Activated CD8-positive, alpha-beta memory T cell treated with anti-CD3 and anti-CD28 coated beads, Interleukin-2, amount 50 U/mL, for 24 hours (primary cell): Measurements from ENCODE around the gene CBFA2T3.

Experiments
- DNase-seq: peaks from one replicate; pipeline ENCODE4 v3.0.0-alpha.2; 2020; ENCODE audit errors: extremely low read depth

Gene CBFA2T3

GRCh38 chr16:88939245-88939971 lies 37.6 kb downstream of the CBFA2T3 start:
- DNase-seq: no peak

- DNase-seq: no peak
These were observed 38.2 kb downstream of the CBFA2T3 start for GRCh38 chr16:88938777-88939244.

- no peak for DNase-seq
These were observed 38.8 kb downstream of the CBFA2T3 start for GRCh38 chr16:88938119-88938776.

GRCh38 chr16:88937206-88937621 lies 39.8 kb downstream of the CBFA2T3 start:
- DNase-seq: no peak

GRCh38 chr16:88936556-88937205 lies 40.3 kb downstream of the CBFA2T3 start:
- DNase-seq: no peak

- DNase-seq: no peak
These were observed 40.9 kb downstream of the CBFA2T3 start for GRCh38 chr16:88936008-88936555.

- DNase-seq: no peak
These were observed 42.8 kb downstream of the CBFA2T3 start for GRCh38 chr16:88934066-88934667.

- DNase-seq: no peak
These were observed 44.1 kb downstream of the CBFA2T3 start for GRCh38 chr16:88932929-88933328.

GRCh38 chr16:88931936-88932335 lies 45.1 kb downstream of the CBFA2T3 start:
- DNase-seq: no peak

- no peak for DNase-seq
These were observed 45.6 kb downstream of the CBFA2T3 start for GRCh38 chr16:88931373-88931900.

- DNase-seq: no peak
These were observed 46.3 kb downstream of the CBFA2T3 start for GRCh38 chr16:88930716-88931115.

GRCh38 chr16:88929091-88929445 lies 47.9 kb downstream of the CBFA2T3 start:
- DNase-seq: no peak

GRCh38 chr16:88928405-88929090 lies 48.5 kb downstream of the CBFA2T3 start:
- no peak for DNase-seq

GRCh38 chr16:88927661-88928060 lies 49.3 kb downstream of the CBFA2T3 start:
- DNase-seq: no peak

- DNase-seq: no peak
These were observed 50.0 kb downstream of the CBFA2T3 start for GRCh38 chr16:88927010-88927409.

- DNase-seq: no peak
These were observed 50.5 kb downstream of the CBFA2T3 start for GRCh38 chr16:88926374-88926990.

GRCh38 chr16:88925540-88925887 lies 51.5 kb downstream of the CBFA2T3 start:
- no peak for DNase-seq

GRCh38 chr16:88924834-88925539 lies 52.0 kb downstream of the CBFA2T3 start:
- DNase-seq: no peak

GRCh38 chr16:88923926-88924833 lies 52.8 kb downstream of the CBFA2T3 start:
- no peak for DNase-seq
